ENCODE measurements around the gene RPIA.

Gene RPIA

DNA sequence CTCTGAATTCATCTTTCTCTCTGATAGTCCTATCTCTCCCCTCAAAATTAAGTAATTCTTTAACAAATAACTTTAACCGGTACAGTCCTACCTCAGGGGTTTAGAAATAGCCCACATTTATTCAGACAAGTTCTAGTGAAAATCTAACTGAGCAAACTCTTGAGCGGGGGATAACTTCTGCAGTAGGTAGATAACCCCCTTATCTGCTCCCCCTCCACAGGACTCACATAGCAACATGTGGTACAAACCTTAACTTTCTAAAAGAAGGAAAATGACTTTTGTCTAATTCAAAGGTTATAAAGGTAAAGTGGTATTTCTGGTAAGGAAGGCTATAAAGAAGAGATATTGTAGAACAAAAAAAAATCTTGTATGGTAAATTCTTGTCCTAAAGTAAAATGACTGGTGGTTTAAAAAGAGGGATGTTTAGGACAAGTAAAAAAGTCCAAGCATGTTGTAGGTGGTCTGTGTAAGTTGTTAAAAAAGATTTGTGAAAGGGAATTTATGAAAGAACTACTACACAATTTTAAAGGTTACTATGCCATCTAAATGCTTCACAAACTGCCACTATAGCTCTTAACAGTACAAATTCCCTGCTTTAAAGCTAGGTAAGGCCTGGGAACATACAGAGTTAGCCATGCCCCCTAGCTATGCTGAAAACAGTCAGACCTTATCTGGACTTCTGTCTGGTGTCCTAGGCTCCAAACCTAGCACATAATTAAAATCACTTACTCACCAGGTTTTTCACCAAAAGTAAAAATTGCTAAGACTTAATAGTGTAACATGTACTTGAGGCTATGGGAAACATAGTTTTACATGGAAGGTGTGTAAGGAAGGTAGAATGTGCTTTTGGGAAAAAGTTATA, 8.1 kb upstream of the RPIA start:
- TF ChIP-seq, protein P1, sequence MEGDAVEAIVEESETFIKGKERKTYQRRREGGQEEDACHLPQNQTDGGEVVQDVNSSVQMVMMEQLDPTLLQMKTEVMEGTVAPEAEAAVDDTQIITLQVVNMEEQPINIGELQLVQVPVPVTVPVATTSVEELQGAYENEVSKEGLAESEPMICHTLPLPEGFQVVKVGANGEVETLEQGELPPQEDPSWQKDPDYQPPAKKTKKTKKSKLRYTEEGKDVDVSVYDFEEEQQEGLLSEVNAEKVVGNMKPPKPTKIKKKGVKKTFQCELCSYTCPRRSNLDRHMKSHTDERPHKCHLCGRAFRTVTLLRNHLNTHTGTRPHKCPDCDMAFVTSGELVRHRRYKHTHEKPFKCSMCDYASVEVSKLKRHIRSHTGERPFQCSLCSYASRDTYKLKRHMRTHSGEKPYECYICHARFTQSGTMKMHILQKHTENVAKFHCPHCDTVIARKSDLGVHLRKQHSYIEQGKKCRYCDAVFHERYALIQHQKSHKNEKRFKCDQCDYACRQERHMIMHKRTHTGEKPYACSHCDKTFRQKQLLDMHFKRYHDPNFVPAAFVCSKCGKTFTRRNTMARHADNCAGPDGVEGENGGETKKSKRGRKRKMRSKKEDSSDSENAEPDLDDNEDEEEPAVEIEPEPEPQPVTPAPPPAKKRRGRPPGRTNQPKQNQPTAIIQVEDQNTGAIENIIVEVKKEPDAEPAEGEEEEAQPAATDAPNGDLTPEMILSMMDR (IDR thresholded peaks at IDR 0.05; ENCODE audit: control insufficient read depth, insufficient read depth, low read depth, low read length, missing control alignments) = no peak
- no peak for DNase-seq (ENCODE audit: low read depth)

DNA sequence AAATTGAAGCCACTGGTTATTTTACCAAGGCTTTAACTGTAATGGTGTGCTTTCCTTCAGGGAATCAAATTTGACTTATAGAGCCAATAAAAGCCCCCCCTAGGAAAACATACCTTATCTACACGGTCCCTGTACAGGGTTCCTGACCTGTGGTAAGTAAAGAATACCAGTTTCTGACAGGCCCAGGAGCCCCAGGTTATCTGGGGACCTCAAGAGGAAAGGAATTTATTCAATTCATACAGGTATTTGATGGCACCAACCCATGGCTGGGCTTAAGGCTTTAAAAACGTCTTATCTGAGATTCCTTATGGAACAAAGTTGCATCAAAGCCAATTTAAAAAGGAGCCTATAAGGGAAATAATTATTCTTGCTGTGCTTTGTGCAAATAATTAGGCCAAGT, 7.0 kb upstream of the RPIA start:
- no peak overlapping the region for H3K4me3 ChIP-seq (ENCODE audit: control insufficient read depth, low read depth, low read length)
- no peak for DNase-seq (ENCODE audit: low read depth)
- TF ChIP-seq, protein P1 (IDR thresholded peaks at IDR 0.05; ENCODE audit: control insufficient read depth, insufficient read depth, low read depth, low read length, missing control alignments) = no peak

More for the DNA sequence above, 8.1 kb upstream of the RPIA start:
- H3K4me3 ChIP-seq (ENCODE audit: control insufficient read depth, low read depth, low read length) = no peak overlapping the region

DNA sequence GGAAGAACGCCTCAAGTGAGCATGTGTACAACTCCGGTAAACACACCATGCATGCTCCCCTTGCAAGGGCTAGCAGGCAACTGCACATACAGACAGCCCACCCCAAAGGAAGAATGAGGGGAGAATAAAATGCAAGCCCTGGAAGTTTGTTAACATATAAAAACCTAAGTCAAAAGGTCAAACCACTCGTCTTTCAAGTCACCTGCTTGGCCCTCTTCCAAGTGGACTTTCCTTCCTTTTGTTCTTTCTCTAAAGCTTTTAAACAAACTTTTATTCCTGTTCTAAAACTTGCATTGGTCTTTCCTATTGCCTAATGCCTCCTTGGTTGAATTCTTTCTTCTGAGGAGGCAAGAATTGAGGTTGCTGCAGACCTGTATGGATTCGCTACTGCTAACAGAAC, 5.2 kb upstream of the RPIA start:
- H3K4me3 ChIP-seq (ENCODE audit: control insufficient read depth, low read depth, low read length) = no peak overlapping the region
- no peak for DNase-seq (ENCODE audit: low read depth)
- TF ChIP-seq, protein P1 (IDR thresholded peaks at IDR 0.05; ENCODE audit: control insufficient read depth, insufficient read depth, low read depth, low read length, missing control alignments) = no peak

DNA sequence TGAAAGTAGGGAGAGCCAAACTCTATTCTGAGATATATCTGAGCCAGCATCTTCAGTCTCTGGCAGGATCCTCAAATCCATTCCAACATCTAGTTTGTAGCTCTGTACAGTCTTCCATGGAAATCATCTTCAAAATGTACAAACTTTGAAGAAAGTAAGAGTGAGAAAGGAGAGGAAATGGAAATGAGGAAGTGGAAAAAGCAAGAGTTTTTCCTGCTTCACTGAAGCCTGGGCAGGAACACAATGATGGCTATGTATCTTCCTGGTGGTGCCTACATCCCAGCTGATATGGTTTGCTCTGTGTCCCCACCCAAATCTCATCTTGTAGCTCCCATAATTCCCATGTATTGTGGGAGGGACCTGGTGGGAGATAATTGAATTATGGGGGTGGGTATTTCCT, 4.1 kb upstream of the RPIA start:
- no peak for DNase-seq (ENCODE audit: low read depth)
- TF ChIP-seq, protein P1 (IDR thresholded peaks at IDR 0.05; ENCODE audit: control insufficient read depth, insufficient read depth, low read depth, low read length, missing control alignments) = no peak
- no peak overlapping the region for H3K4me3 ChIP-seq (ENCODE audit: control insufficient read depth, low read depth, low read length)

DNA sequence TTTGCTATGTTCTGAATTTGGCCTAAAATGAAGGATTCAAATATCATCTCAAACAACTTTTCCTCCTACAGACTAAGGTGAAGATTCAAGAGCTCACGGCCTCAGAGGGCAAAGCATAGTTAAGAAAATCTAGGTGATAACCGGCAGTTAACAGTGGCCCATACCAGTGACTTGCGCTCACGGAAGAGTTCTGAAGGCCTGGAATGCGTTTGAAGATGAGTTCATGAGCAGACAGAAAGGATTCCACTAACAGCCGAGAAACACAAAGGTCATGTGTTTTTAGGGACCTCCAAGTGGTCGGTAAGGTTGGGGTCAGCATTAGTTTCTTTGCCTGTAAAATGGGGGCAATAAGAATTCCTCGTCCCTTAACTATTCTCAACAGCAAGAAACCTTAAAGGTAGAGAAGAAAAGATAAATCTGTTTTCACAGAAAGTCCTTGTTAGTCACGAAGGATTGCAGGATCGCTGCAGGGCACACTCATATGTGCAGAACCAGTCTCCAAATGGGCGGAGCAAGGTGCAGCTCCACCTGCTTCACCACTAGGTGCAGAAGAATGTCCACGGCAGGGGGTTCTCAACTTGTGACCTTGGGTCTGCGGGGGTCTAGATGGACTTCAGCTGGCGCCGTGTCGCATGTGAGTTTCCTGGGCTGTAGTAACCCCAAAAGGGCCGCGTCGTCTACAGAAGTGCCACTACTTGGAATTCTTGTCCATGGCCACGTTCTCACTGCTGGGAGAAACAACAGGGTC, 708 bp upstream of the RPIA start:
- TF ChIP-seq, protein P1 (IDR thresholded peaks at IDR 0.05; ENCODE audit: control insufficient read depth, insufficient read depth, low read depth, low read length, missing control alignments) = no peak
- H3K4me3 ChIP-seq (ENCODE audit: control insufficient read depth, low read depth, low read length) = peak overlapping the region; percentile 97
- DNase-seq (ENCODE audit: low read depth) = no peak

DNA sequence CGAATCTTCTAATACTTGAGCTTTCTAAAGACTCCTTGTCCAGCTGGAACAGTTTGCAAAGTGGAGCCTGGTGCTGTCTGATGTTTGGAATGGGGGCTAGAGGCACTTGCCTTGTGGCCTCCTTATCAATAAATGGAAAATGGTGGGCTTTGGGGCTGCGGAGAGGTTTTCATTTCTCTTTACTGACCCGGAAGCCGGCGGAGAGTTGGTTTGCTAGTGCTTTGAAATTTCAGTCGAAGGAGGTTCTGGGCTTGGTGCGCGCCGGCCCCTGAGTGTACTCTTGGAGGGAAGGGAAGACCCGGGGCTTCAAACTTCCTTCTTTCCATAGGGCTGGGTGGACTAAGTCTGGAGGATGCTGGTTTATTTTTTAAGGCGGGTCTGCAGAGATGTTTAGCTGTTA, 714 bp downstream of the RPIA start:
- H3K4me3 ChIP-seq (ENCODE audit: control insufficient read depth, low read depth, low read length) = peak overlapping the region; percentile 97
- TF ChIP-seq, protein P1 (IDR thresholded peaks at IDR 0.05; ENCODE audit: control insufficient read depth, insufficient read depth, low read depth, low read length, missing control alignments) = no peak
- no peak for DNase-seq (ENCODE audit: low read depth)
